GM23248 (cell line): ENCODE data around the gene CTSF.

Source experiments
- EZH2 ChIP-seq: fragments of 200-600 bp; sonication (generic); IDR thresholded peaks from 2 replicates; pipeline ENCODE4 v1.6.1; 2018; ENCODE audit warnings: antibody characterized with exemption, mild to moderate bottlenecking; ENCODE audit not compliant: insufficient read depth, poor library complexity, severe bottlenecking
- EZH2phosphoT487 ChIP-seq: fragments of 200-600 bp; sonication (generic); IDR thresholded peaks from 2 replicates; pipeline ENCODE4 v1.6.1; 2018; ENCODE audit warnings: antibody characterized with exemption, moderate library complexity, mild to moderate bottlenecking, low read depth; ENCODE audit not compliant: insufficient read depth

DNA sequence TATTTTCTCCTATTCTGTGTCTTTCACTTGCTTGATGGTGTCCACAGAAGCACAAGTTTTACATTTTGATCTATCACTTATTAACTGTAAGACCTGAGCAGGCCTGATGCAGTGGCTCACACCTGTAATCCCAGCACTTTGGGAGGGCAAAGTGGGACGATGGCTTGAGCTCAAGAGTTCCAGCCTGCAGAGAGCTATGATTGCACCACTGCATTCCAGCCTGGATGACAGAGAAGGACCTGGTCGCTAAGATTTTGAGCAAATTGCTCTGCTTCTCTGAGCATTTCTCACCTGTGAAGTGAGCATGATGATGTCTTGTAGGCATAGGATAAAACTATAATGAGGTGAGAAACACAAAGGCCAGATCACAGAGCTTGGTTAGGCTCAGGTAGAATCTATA lies 17.7 kb upstream of the CTSF start:
- no peak for TF ChIP-seq EZH2
- TF ChIP-seq EZH2phosphoT487 = no peak
